Neural cell (in vitro differentiated cells): ENCODE results near the gene NME3.

Experiments
- EP300 ChIP-seq: fragments of 450-650 bp; conservative IDR thresholded peaks from 2 replicates; pipeline ENCODE4 v1.6.1; 2014; ENCODE audit warnings: antibody characterized with exemption, mild to moderate bottlenecking, moderate library complexity; ENCODE audit not compliant: poor library complexity, severe bottlenecking
- EZH2 ChIP-seq: fragments of 200-600, 300-800 bp; shearing (Covaris generic), sonication (generic); IDR thresholded peaks from 2 replicates; pipeline ENCODE4 v1.6.1; 2014; ENCODE audit warnings: antibody characterized with exemption, low read length, borderline replicate concordance, mild to moderate bottlenecking; ENCODE audit not compliant: insufficient read depth, poor library complexity, severe bottlenecking
- MXI1 ChIP-seq: fragments of 450-650 bp; conservative IDR thresholded peaks from 2 replicates; pipeline ENCODE4 v1.6.1; 2014; ENCODE audit warnings: antibody characterized with exemption, mild to moderate bottlenecking; ENCODE audit not compliant: poor library complexity, severe bottlenecking
- POLR2AphosphoS5 ChIP-seq: IDR thresholded peaks from 2 replicates; pipeline ENCODE4 v1.6.1; 2012
- TAF1 ChIP-seq: IDR thresholded peaks from 2 replicates; pipeline ENCODE4 v1.6.1; 2012; ENCODE audit warnings: low read depth
- TF ChIP-seq, protein P1 (sequence below): fragments of 450-650 bp; IDR thresholded peaks from 2 replicates; pipeline ENCODE4 v1.5.1; 2014; ENCODE audit warnings: antibody characterized with exemption, mild to moderate bottlenecking, moderate library complexity; ENCODE audit not compliant: poor library complexity, severe bottlenecking

DNA sequence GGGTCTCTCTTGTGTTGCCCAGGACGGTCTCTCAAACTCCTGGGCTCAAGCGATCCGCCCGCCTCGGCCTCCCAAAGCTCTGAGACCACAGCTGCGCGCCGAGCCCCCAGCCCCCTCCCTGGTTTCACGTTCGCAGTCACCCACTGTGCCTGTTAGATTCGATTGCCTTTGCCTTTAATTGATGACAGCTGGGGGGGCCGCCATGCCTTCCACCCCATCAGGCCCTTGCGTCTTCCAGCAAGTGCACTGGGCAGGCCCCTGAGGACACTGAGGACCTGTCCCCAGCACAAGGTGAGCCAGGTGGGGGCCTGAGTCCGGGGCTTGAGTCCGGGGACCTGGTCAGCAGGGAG, 18.9 kb upstream of the NME3 start:
- TF ChIP-seq, protein P1, sequence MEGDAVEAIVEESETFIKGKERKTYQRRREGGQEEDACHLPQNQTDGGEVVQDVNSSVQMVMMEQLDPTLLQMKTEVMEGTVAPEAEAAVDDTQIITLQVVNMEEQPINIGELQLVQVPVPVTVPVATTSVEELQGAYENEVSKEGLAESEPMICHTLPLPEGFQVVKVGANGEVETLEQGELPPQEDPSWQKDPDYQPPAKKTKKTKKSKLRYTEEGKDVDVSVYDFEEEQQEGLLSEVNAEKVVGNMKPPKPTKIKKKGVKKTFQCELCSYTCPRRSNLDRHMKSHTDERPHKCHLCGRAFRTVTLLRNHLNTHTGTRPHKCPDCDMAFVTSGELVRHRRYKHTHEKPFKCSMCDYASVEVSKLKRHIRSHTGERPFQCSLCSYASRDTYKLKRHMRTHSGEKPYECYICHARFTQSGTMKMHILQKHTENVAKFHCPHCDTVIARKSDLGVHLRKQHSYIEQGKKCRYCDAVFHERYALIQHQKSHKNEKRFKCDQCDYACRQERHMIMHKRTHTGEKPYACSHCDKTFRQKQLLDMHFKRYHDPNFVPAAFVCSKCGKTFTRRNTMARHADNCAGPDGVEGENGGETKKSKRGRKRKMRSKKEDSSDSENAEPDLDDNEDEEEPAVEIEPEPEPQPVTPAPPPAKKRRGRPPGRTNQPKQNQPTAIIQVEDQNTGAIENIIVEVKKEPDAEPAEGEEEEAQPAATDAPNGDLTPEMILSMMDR, result no peak
- TF ChIP-seq EZH2, result no peak
- TF ChIP-seq POLR2AphosphoS5, result no peak
- no peak for TF ChIP-seq MXI1
- no peak for TF ChIP-seq TAF1
- TF ChIP-seq EP300, result no peak
